IMR-90 (cell line): ENCODE results near the gene CPNE4.
"Not testable (repeated sequence)": the region's sequence is repeated elsewhere in the genome, so short reads cannot be mapped to it uniquely, and the experiment has no call there.

Experiments used
- SMC3 ChIP-seq: fragments of 150-350 bp; IDR thresholded peaks from 2 replicates; pipeline ENCODE4 v1.6.1; 2016; ENCODE audit warnings: low read depth, mild to moderate bottlenecking, antibody characterized with exemption, low read length, moderate library complexity
- TF ChIP-seq, protein P1 (sequence below): conservative IDR thresholded peaks from 2 replicates; pipeline ENCODE4 v1.5.1; 2012; ENCODE audit warnings: mild to moderate bottlenecking, low read depth, low read length, improper control_type of control experiment

- TF ChIP-seq SMC3, result not testable (repeated sequence)
- TF ChIP-seq, protein P1, sequence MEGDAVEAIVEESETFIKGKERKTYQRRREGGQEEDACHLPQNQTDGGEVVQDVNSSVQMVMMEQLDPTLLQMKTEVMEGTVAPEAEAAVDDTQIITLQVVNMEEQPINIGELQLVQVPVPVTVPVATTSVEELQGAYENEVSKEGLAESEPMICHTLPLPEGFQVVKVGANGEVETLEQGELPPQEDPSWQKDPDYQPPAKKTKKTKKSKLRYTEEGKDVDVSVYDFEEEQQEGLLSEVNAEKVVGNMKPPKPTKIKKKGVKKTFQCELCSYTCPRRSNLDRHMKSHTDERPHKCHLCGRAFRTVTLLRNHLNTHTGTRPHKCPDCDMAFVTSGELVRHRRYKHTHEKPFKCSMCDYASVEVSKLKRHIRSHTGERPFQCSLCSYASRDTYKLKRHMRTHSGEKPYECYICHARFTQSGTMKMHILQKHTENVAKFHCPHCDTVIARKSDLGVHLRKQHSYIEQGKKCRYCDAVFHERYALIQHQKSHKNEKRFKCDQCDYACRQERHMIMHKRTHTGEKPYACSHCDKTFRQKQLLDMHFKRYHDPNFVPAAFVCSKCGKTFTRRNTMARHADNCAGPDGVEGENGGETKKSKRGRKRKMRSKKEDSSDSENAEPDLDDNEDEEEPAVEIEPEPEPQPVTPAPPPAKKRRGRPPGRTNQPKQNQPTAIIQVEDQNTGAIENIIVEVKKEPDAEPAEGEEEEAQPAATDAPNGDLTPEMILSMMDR, result not testable (repeated sequence)
These were observed 10.1 kb upstream of the CPNE4 start for GRCh38 chr3:132044874-132045273.
